HG03066 (cell line): ENCODE results near the gene PDCD1LG2.
"Not testable (repeated sequence)": the region's sequence is repeated elsewhere in the genome, so short reads cannot be mapped to it uniquely, and the experiment has no call there.

ENCODE experiments used
- ATAC-seq: cut with Tn5 transposase; IDR thresholded peaks from one replicate; pipeline ENCODE4 v1.9.1; 2021; ENCODE audit warnings: low read depth; ENCODE audit not compliant: unreplicated experiment

PDCD1LG2 gene

GRCh38 chr9:5510360-5510931, at the start of gene PDCD1LG2:
Gene PDCD1LG2 (plus strand): TSS chr9:5510531. CDS start chr9:5522547, 12,016 bp downstream.
- peak; percentile 61 for ATAC-seq

- ATAC-seq: not testable (repeated sequence)
Measured at GRCh38 chr9:5464831-5465330, 45.5 kb upstream of the PDCD1LG2 start.

DNA sequence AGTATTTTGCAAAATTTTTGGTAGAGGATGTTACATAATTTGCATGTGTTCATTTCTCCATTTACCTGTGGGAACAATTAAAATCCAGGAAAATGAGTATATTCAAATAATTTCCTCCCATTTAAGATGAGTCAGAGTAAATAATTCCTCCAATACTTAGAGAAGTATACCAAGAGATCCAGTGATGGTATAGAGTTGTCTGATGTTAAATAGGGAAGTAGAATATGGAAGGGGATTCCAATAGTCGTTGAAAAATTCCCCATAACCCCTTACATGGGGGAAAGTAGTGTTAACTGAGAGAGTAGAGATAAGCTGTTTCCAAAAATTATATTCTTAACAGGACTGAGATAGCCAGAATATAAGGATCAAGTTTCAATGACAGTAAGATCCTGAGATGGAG, 44.3 kb upstream of the PDCD1LG2 start:
- ATAC-seq: no peak

GRCh38 chr9:5466766-5467165, 43.6 kb upstream of the PDCD1LG2 start:
- ATAC-seq: no peak

- ATAC-seq: no peak
Measured at GRCh38 chr9:5468850-5469249, 41.5 kb upstream of the PDCD1LG2 start.

GRCh38 chr9:5470122-5470521, 40.2 kb upstream of the PDCD1LG2 start:
- ATAC-seq: no peak

DNA sequence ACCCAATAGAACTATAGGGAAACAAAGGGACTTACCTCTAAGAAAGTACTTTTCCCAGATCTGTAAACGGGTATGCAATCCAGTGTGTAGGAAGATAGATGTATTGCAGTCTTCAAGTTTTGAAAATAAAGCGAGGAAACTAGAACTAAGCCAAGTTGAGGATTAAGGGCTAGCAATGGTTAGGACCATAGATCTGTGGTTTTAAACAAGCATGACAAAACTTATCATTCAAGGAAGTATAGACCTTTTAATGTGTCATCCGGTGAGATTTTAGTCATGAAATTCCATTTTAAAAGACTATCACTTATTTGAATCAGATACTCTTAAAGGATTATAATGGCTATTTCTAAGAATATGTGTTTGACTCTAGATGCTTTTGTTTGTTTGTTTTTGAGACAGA, 39.5 kb upstream of the PDCD1LG2 start:
- ATAC-seq: no peak

DNA sequence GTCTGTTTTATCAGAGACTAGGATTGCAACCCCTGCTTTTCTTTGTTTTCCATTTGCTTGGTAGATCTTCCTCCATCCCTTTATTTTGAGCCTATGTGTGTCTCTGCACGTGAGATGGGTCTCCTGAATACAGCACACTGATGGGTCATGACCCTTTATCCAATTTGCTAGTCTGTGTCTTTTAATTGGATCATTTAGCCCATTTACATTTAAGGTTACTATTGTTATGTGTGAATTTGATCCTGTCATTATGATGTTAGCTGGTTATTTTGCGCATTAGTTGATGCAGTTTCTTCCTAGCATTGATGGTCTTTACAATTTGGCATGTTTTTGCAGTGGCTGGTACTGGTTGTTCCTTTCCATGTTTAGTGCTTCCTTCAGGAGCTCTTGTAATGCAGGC, 34.7 kb upstream of the PDCD1LG2 start:
- ATAC-seq: not testable (repeated sequence)

DNA sequence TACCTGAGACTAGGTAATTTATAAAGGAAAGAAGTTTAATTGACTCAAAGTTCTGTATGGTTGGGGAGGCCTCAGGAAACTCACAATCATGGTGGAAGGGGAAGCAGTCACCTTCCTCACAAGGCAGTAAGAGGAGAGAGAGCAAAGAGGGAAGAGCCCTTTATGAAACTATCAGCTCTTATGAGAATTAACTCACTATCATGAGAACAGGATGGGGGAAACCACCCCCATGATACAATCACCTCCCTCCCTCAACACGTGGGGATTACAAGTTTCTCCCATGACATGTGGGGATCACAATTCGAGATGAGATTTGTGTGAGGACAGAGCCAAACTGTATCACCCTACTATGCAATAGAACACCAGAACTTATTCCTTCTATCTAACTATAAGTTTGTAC, 32.1 kb upstream of the PDCD1LG2 start:
- ATAC-seq: no peak

DNA sequence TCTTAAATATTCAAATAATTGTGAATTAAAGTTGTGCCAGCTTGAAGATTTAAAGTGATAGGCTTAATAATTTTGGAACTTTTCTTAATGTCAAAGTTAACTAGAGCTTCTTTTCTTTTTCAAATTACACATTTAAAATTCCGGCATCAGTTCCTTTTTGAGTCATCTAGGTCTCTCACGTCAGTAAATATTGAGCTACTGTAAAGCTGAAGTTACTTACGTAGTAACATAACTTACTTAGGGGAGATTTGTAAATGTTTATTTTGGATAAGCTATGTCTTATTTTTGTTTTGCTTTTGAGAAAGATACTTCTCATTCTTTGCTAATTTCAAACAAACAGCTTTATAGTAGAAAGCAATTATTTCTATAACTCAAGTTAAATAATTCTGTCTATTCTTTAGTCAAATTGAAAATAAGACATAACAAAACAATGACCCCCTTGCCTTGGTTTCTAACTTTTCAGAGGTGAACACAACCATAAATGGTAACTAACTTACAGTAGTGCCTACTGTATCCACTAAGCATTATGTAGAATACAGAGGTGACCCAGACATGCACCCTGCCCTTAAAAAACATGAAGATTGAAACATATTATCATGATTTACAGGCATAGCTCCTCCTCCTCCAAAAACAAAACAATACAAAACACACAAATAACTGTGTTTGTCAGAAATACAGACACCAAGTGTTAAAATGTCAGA, 30.2 kb upstream of the PDCD1LG2 start:
- no peak for ATAC-seq

GRCh38 chr9:5480919-5481318, 29.4 kb upstream of the PDCD1LG2 start:
- no peak for ATAC-seq

- ATAC-seq: no peak
Measured at GRCh38 chr9:5481322-5482040, 28.9 kb upstream of the PDCD1LG2 start.

DNA sequence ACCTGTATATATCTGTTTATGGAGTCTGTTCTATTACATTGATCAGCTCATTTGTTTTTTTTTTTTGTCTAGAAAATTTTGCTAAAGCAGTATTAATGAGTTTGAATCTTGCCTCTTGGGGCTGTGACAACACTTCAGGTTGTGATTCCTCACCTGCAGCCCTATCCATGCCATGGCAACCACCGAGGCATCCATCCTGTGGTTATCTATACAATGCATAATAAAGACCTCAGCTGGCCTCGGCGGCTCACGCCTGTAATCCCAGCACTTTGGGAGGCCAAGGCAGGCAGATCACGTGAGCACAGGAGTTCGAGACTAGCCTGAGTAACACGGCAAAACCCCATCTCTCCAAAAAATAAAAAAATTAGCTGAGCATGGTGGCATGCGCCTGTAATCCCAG, 28.1 kb upstream of the PDCD1LG2 start:
- no peak for ATAC-seq

DNA sequence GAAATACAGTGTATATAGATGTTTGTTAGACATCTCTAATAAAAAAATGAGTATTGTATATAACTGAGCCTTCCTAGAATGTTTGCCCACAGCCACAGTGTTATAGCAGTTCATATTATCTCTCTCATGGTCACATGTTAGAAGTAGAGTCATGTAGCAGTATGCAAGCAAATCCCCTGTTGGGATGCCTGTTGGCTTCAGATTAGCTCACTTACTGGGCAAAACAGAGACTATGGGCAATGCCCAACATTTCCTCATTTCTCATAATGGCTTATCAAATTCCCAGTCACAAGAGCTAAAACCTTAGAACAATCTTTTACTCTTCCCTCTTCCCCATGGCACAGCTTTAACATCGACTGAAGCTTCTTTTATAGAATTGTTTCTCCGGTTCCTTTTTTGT, 27.0 kb upstream of the PDCD1LG2 start:
- ATAC-seq: no peak

GRCh38 chr9:5485378-5486085, 24.8 kb upstream of the PDCD1LG2 start:
- no peak for ATAC-seq

GRCh38 chr9:5486988-5487387, 23.3 kb upstream of the PDCD1LG2 start:
- ATAC-seq: no peak

DNA sequence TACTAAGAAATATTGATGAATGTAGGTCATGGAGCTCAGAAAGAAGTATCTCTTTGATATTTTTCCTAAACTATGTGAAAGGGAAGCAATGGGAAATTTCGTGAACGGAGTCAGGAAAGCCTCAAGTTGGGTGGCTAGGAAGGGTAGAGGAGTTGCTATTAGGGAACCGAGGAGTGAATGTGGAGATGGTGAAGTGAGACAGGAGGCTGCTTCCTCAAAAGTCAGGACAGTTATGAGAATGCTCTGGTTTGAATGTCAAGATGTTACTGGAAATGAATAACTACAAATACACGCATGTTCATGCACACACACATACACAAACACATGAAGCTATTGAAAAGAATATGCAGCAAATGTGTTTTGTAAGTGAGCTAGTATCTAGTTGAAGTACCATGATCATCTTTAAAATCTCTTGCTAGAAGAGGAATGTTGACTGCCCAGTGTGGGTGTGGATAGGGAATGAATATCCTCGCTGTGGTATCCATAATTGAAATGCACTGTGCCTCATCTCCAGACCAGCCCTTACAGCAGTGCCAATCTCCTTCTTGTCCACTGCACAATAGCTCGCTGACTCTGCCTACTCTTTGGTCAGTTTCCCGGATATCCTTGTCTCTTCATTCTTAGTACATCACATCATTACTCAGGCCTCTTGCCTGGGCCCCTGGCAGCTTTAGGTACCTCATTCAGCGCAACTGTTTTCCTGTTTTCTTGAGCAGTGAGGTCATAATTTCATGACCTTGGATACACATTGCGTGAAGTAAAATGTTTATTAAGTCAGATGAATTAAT, 21.9 kb upstream of the PDCD1LG2 start:
- ATAC-seq: no peak

DNA sequence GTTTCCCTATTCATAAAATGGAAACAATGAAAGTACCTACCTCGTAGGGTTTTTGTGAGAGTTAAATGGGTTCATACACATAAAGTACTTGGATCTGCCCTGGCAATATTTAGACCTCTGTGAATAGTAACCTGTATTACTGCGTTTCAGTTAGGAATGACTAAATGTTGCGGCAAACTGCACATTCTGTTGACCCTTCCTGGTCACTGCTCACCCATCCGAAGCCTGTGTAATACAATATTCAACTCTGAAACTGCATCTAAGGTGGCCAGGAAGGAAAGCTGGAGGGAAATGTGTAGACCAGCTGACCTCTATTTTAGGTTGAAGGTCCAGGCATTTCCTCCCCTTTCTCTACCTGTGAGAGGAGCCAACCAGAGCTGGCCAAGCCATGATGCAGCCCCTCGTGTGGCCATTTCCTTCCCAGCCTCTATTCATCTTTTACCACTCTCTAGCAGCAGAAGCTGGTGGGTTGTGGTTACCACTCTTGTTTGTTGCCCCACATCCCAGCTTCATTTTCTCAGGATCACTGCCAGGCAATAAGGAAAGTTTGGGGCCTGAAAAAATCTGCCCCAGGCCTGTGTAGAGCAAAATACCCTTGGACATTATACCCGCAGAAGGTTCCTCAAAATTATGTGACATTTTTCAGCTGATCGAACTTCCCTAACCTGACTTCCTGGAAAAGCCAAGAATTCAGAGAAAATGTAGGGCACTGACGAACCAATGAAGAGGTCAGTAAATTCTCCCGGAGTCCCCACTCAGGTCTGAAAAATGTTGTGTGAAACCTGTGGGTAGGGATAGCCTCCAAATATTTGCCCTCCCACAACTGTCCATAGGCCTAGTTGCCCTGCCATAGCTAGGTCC, 20.5 kb upstream of the PDCD1LG2 start:
- no peak for ATAC-seq

- no peak for ATAC-seq
Measured at GRCh38 chr9:5492965-5493678, 17.2 kb upstream of the PDCD1LG2 start.
